Activated B cell treated with CpG ODN at 0.5 μM for 24 hours (primary cell): ENCODE measurements around the gene CNNM4. TPM values are rescaled to one million over a fixed set of nuclear protein-coding genes. Genes with fewer than 3 reads are reported as not detected.

ENCODE experiments used
- ATAC-seq: fragments of 200-7000 bp; cut with Tn5 transposase; one replicate; pipeline ENCODE4 v1.10.0; 2021; ENCODE audit warnings: low read depth, mild to moderate bottlenecking, moderate library complexity
- CTCF ChIA-PET: fragments of 350-600 bp; sonication (Branson Sonifier 250); formaldehyde crosslinking; loops from one replicate; lab custom pipeline; 2021; ENCODE audit warnings: antibody characterized with exemption; lab: Charles Lee
- POLR2A ChIA-PET: fragments of 350-600 bp; sonication (Branson Sonifier 250); formaldehyde crosslinking; loops from one replicate; lab custom pipeline; 2021; ENCODE audit warnings: antibody characterized with exemption; lab: Charles Lee
- DNase-seq: peaks from one replicate; pipeline ENCODE4 v3.0.0; 2022
- H3K27ac Mint-ChIP-seq: one replicate; pipeline ENCODE4 v1.8.0; 2020; ENCODE audit warnings: mixed read lengths
- H3K27me3 Mint-ChIP-seq: one replicate; pipeline ENCODE4 v1.8.0; 2021; ENCODE audit warnings: mixed read lengths
- H3K36me3 Mint-ChIP-seq: one replicate; pipeline ENCODE4 v1.8.0; 2021; ENCODE audit warnings: low read depth, mixed read lengths
- H3K4me1 Mint-ChIP-seq: one replicate; pipeline ENCODE4 v1.8.0; 2021; ENCODE audit warnings: mixed read lengths
- H3K4me3 Mint-ChIP-seq: one replicate; pipeline ENCODE4 v1.8.0; 2020; ENCODE audit warnings: mild to moderate bottlenecking, mixed read lengths
- H3K9me3 Mint-ChIP-seq: one replicate; pipeline ENCODE4 v1.8.0; 2020; ENCODE audit warnings: mixed read lengths
- CTCF ChIP-seq: fragments of 200-600 bp; IDR thresholded peaks from one replicate; pipeline ENCODE4 v1.8.0; 2022; ENCODE audit warnings: antibody characterized with exemption, mild to moderate bottlenecking
- intact Hi-C: fragments of 100-400 bp; cut with micrococcal nuclease; formaldehyde crosslinking; loops from one replicate; pipeline ENCODE4 v1.15.1; 2024
- total RNA-seq: library from RNA; stranded (reverse); gene quantifications from 2 replicates; pipeline ENCODE4 v1.2.3, GENCODE V29; 2022

CNNM4 gene
- total RNA-seq, 1 donor from 2014 or later = 10.0 TPM

GRCh38 chr2:96816127-96816835, 55.6 kb downstream of the CNNM4 start, which contains the start of gene CNNM3:
Gene CNNM3 (plus strand): TSS chr2:96816268. CDS start chr2:96816278, 10 bp downstream.
- Mint-ChIP-seq H3K4me3 (peak within 1 kb of the TSS; percentile 88), H3K27ac (peak within 1 kb of the TSS; percentile 83), H3K36me3 (peaks cover 41% of the 10 kb centered on the region), H3K27me3 (no peaks in the 10 kb centered on the region), H3K4me1 (peaks cover 56% of the 10 kb centered on the region), H3K9me3 (no peaks in the 10 kb centered on the region)
- CTCF ChIA-PET = interaction anchor here (0.8 to 2.6 kb wide), 9 partner anchors 9 to 297 kb away, joined by 3 to 11 read pairs (median 3); partner anchors contain the start of genes ANKRD36 and ANKRD39
- intact Hi-C loops = loop anchor here (1.0 to 5.0 kb wide), 9 partner anchors 15 to 846 kb away; partner anchors contain the start of genes ACTR1B, ANKRD39, CIAO1 and CNNM4
- peak; percentile 93 for ATAC-seq
- POLR2A ChIA-PET = interaction anchor here (0.6 to 2.0 kb wide), 12 partner anchors 9 to 178 kb away, joined by 3 to 21 read pairs (median 6); partner anchors contain the start of genes ANKRD39, CNNM4 and KANSL3
- TF ChIP-seq CTCF = no peak
- peak; percentile 97 for DNase-seq

- DNase-seq = no peak
- CTCF ChIA-PET = interaction anchor here (0.8 to 2.6 kb wide), 8 partner anchors 10 to 296 kb away, joined by 3 to 11 read pairs (median 3); partner anchors contain the start of genes ANKRD36 and ANKRD39
- H3K9me3 Mint-ChIP-seq = no peaks in the 10 kb centered on the region
- peaks cover 40% of the 10 kb centered on the region for H3K36me3 Mint-ChIP-seq
- ATAC-seq = no peak
- no peak for TF ChIP-seq CTCF
- POLR2A ChIA-PET = interaction anchor here (0.6 to 2.0 kb wide), 13 partner anchors 10 to 193 kb away, joined by 3 to 21 read pairs (median 5); partner anchors contain the start of genes ANKRD39, CNNM4 and KANSL3
- no peaks in the 10 kb centered on the region for H3K27me3 Mint-ChIP-seq
- intact Hi-C loops = loop anchor here (1.0 to 5.0 kb wide), 9 partner anchors 16 to 845 kb away; partner anchors contain the start of genes ACTR1B, ANKRD39, CIAO1 and CNNM4
- peak overlapping the region; percentile 46 for H3K27ac Mint-ChIP-seq
- peak overlapping the region; percentile 79 for H3K4me3 Mint-ChIP-seq
- H3K4me1 Mint-ChIP-seq = peaks cover 59% of the 10 kb centered on the region
These were observed 56.4 kb downstream of the CNNM4 start for GRCh38 chr2:96816836-96817702.

- Mint-ChIP-seq H3K9me3 (no peaks in the 10 kb centered on the region), H3K27ac (peak overlapping the region; percentile 46), H3K36me3 (peaks cover 38% of the 10 kb centered on the region), H3K4me1 (peaks cover 58% of the 10 kb centered on the region), H3K27me3 (no peaks in the 10 kb centered on the region), H3K4me3 (peak overlapping the region; percentile 79)
- intact Hi-C loops = loop anchor here (2.0 to 5.0 kb wide), 4 partner anchors 17 to 844 kb away; partner anchors contain the start of genes ACTR1B, CIAO1 and TMEM127
- ChIA-PET CTCF (interaction anchor here (2.1 kb wide), 1 partner anchor 40 kb away, joined by 7 read pairs; the partner anchor contains the start of gene ANKRD39), POLR2A (interaction anchor here (0.7 to 1.1 kb wide), 3 partner anchors 12 to 192 kb away, joined by 3 to 4 read pairs (median 3); no protein-coding TSS in a partner anchor)
- DNase-seq = no peak
- ATAC-seq = no peak
- TF ChIP-seq CTCF = no peak
These were observed 57.2 kb downstream of the CNNM4 start for GRCh38 chr2:96817882-96818281.

- no peak for ATAC-seq
- DNase-seq = no peak
- no peaks in the 10 kb centered on the region for H3K9me3 Mint-ChIP-seq
- POLR2A ChIA-PET = interaction anchor here (1.2 kb wide), 1 partner anchor 9 kb away, joined by 3 read pairs; no protein-coding TSS in a partner anchor
- peaks cover 58% of the 10 kb centered on the region for H3K4me1 Mint-ChIP-seq
- CTCF ChIA-PET = interaction anchor here (1.2 to 2.1 kb wide), 2 partner anchors 39 to 293 kb away, joined by 3 to 7 read pairs; partner anchors contain the start of gene ANKRD39
- H3K27me3 Mint-ChIP-seq = no peaks in the 10 kb centered on the region
- H3K27ac Mint-ChIP-seq = no peak overlapping the region
- intact Hi-C loops = loop anchor here (5.0 kb wide), 2 partner anchors 552 to 843 kb away; partner anchors contain the start of genes ACTR1B, CIAO1 and TMEM127
- peaks cover 42% of the 10 kb centered on the region for H3K36me3 Mint-ChIP-seq
- H3K4me3 Mint-ChIP-seq = peak overlapping the region; percentile 79
- no peak for TF ChIP-seq CTCF
These were observed 58.6 kb downstream of the CNNM4 start for GRCh38 chr2:96819128-96819875.
